K562 (cell line): Measurements from ENCODE around the gene LZTR1. TPM values are rescaled to one million over a fixed set of nuclear protein-coding genes. Genes with fewer than 3 reads are reported as not detected.

Experiments used
- ATAC-seq: fragments of 200-7000 bp; cut with Tn5 transposase; 3 replicates; pipeline ENCODE4 v1.9.1; 2020; ENCODE audit warnings: moderate library complexity
- BruUV-seq: library from RNA; stranded (reverse); fragments of 400-500 nt; replicated peaks from 2 replicates; lab custom pipeline; 2021; lab: Mats Ljungman, UMichigan
- CTCF ChIA-PET: fragments of 300-600 bp; formaldehyde crosslinking; extraction: SDS; loops from one replicate; lab custom pipeline; 2021; ENCODE audit warnings: low intra/inter-chr PET ratio; lab: Yijun Ruan, JAX
- POLR2A ChIA-PET: fragments of 300-600, 350-650 bp; sonication (Branson Sonifier 250); formaldehyde crosslinking; extraction: SDS; loops from one replicate; lab custom pipeline; 2021; ENCODE audit warnings: antibody characterized with exemption, inconsistent platforms; lab: Yijun Ruan, JAX
- DNase-seq, 4 experiments: peaks; one replicate each; pipeline versions ENCODE4 v3.0.0 to v3.0.0-alpha.2; 2011 to 2018; ENCODE audit warnings: low spot score in 3 of 4, mixed read lengths in 3 of 4; ENCODE audit errors: extremely low read depth in 1 of 4
- FAIRE-seq: peaks from 2 replicates; lab custom pipeline; 2011; peaks lifted over from hg19 to GRCh38; lab: Jason Lieb, UNC
- H2AFZ ChIP-seq: 2 replicates; pipeline ENCODE4 v1.6.0; 2011; ENCODE audit warnings: low read depth, low read length, control low read depth, inconsistent platforms
- H3K27ac ChIP-seq: fragments of 200-600 bp; 3 replicates; pipeline ENCODE4 v1.8.0; 2011; ENCODE audit warnings: low read depth, mild to moderate bottlenecking, control low read depth, inconsistent platforms, low read length, moderate library complexity, mixed read lengths; ENCODE audit errors: extremely low read depth
- H3K27me3 ChIP-seq, 2 experiments: fragments of 300-600 bp in 1 of 2; 2 replicates in 1 of 2; 3 replicates in 1 of 2; pipeline versions ENCODE4 v1.6.0 to v1.8.0; 2011; ENCODE audit warnings: inconsistent platforms in 2 of 2, low read length in 2 of 2, mild to moderate bottlenecking in 1 of 2, mixed read lengths in 1 of 2, moderate library complexity in 1 of 2; ENCODE audit not compliant: control insufficient read depth in 2 of 2, insufficient read depth in 2 of 2
- H3K36me3 ChIP-seq: fragments of 300-600 bp; 3 replicates; pipeline ENCODE4 v1.8.0; 2011; ENCODE audit warnings: mild to moderate bottlenecking, low read length, inconsistent platforms; ENCODE audit not compliant: control insufficient read depth, insufficient read depth
- H3K4me1 ChIP-seq, 2 experiments: fragments of 200-600 bp in 1 of 2; replicated peaks in 1 of 2; 2 replicates in 1 of 2; 3 replicates in 1 of 2; pipeline versions ENCODE4 v1.5.1 to v1.8.0; 2011; ENCODE audit warnings: inconsistent platforms in 2 of 2, low read length in 2 of 2, mild to moderate bottlenecking in 1 of 2, mixed read lengths in 1 of 2, moderate library complexity in 1 of 2; ENCODE audit not compliant: control insufficient read depth in 2 of 2, insufficient read depth in 2 of 2
- H3K4me2 ChIP-seq: 2 replicates; pipeline ENCODE4 v1.6.1; 2011; ENCODE audit warnings: low read length, control low read depth, inconsistent platforms, mixed read lengths; ENCODE audit not compliant: insufficient read depth
- H3K4me3 ChIP-seq: fragments of 200-600 bp; sonication (generic), shearing (Covaris generic); 2 replicates; pipeline ENCODE4 v1.5.1; 2016; ENCODE audit warnings: control low read depth, inconsistent platforms
- H3K79me2 ChIP-seq: fragments of 200-600 bp; 3 replicates; pipeline ENCODE4 v1.8.0; 2011; ENCODE audit warnings: low read length, inconsistent platforms; ENCODE audit not compliant: control insufficient read depth, insufficient read depth
- H3K9ac ChIP-seq, 2 experiments: 2 replicates each; pipeline versions ENCODE4 v1.6.0 to v1.6.1; 2011; ENCODE audit warnings: low read depth in 2 of 2, low read length in 2 of 2, control low read depth in 1 of 2, inconsistent platforms in 1 of 2, mild to moderate bottlenecking in 1 of 2, mixed read lengths in 1 of 2; ENCODE audit not compliant: insufficient read depth in 1 of 2
- H3K9me1 ChIP-seq: one replicate; pipeline ENCODE4 v1.6.0; 2011; ENCODE audit warnings: inconsistent platforms, mild to moderate bottlenecking, low read length, moderate library complexity; ENCODE audit not compliant: control insufficient read depth, insufficient read depth
- H3K9me3 ChIP-seq: replicated peaks from 2 replicates; pipeline ENCODE4 v1.5.1; 2011; ENCODE audit warnings: low read depth, low read length, inconsistent platforms; ENCODE audit not compliant: control insufficient read depth, insufficient read depth
- H4K20me1 ChIP-seq: replicated peaks from 2 replicates; pipeline ENCODE4 v1.6.1; 2011; ENCODE audit warnings: low read length, inconsistent platforms, mixed read lengths; ENCODE audit not compliant: control insufficient read depth, insufficient read depth
- MAZ ChIP-seq, 2 experiments: fragments of 450-650 bp in 1 of 2; sonication (generic) in 1 of 2; formaldehyde crosslinking; IDR thresholded peaks in 1 of 2; conservative IDR thresholded peaks in 1 of 2; 2 replicates each; pipeline versions ENCODE4 v1.4.0 to v1.5.0; 2020; ENCODE audit warnings: mild to moderate bottlenecking in 1 of 2, missing genetic modification reagents in 1 of 2
- MCM5 ChIP-seq: fragments of 450-650 bp; IDR thresholded peaks from 2 replicates; pipeline ENCODE4 v1.6.1; 2016; ENCODE audit warnings: low read depth
- NFIX ChIP-seq: fragments of 250-450 bp; sonication (Bioruptor Pico); IDR thresholded peaks from 2 replicates; pipeline ENCODE4 v1.4.0; 2020; ENCODE audit warnings: low read depth, mild to moderate bottlenecking, moderate library complexity
- SRSF3 ChIP-seq: fragments of 200-400 bp; formaldehyde crosslinking; IDR thresholded peaks from 2 replicates; pipeline ENCODE4 v1.6.1; 2016; ENCODE audit warnings: mild to moderate bottlenecking, low read length, moderate library complexity; ENCODE audit not compliant: insufficient read depth
- ZNF212 ChIP-seq: fragments of 450-650 bp; formaldehyde crosslinking; IDR thresholded peaks from 2 replicates; pipeline ENCODE4 v1.4.0; 2020; ENCODE audit warnings: mild to moderate bottlenecking
- ZNF583 ChIP-seq: fragments of 250-450 bp; sonication (Bioruptor Pico); IDR thresholded peaks from 2 replicates; pipeline ENCODE4 v1.4.0; 2020
- WGBS: fragments of 100-300 bp; shearing (Covaris generic); methylation state at CpG from one replicate; pipeline ENCODE4 v1.1.6; 2016; ENCODE audit warnings: low coverage, mixed read lengths; ENCODE audit not compliant: insufficient coverage; ENCODE audit errors: missing lambda C conversion rate; 5-methylcytosine and 5-hydroxymethylcytosine counted together
- in situ Hi-C: fragments of 300-500 bp; cut with MboI; formaldehyde crosslinking; loops from 4 replicates; pipeline ENCODE4 v1.15.0; 2018; ENCODE audit warnings: inconsistent platforms, mixed read lengths
- intact Hi-C: fragments of 100-400 bp; cut with micrococcal nuclease; formaldehyde crosslinking; loops from 2 replicates; pipeline ENCODE4 v1.14.2; 2022
- polyA plus RNA-seq, 8 experiments: library from polyadenylated mRNA; depleted of rRNA in 4 of 8; stranded (reverse) in 5 of 8; unstranded in 3 of 8; fragments of >200 nt; fragmentation: Nextera tagmentation in 2 of 8; fragmentation: Illumina TruSeq in 1 of 8; extraction: Ambion mirVana in 2 of 8; extraction: Trizol in 1 of 8; gene quantifications; 2 replicates each; pipeline versions ENCODE4 v1.2.1 to v1.2.3, GENCODE V29; 2011 to 2014; ENCODE audit warnings: inconsistent platforms in 1 of 8, missing spikeins in 1 of 8
- total RNA-seq, 7 experiments: library from RNA; depleted of rRNA in 6 of 7; stranded (reverse); fragments of >200 nt in 6 of 7; fragmentation: Illumina TruSeq in 2 of 7; extraction: Trizol in 2 of 7; gene quantifications; 2 replicates each; pipeline versions ENCODE4 v1.2.1 to v1.2.3, GENCODE V29; 2011 to 2021; ENCODE audit warnings: low replicate concordance in 1 of 7
- TF ChIP-seq, protein P1 (sequence below), 2 experiments: fragments of 450-650 bp; formaldehyde crosslinking in 1 of 2; IDR thresholded peaks; 2 replicates each; pipeline versions ENCODE4 v1.4.0 to v1.6.1; 2014 to 2020; ENCODE audit warnings: mild to moderate bottlenecking in 2 of 2, borderline replicate concordance in 1 of 2, low read depth in 1 of 2
- TF ChIP-seq, protein P2 (sequence below), 2 experiments: fragments of 450-650 bp in 1 of 2; sonication (generic) in 1 of 2; formaldehyde crosslinking; conservative IDR thresholded peaks; 2 replicates each; pipeline versions ENCODE4 v1.4.0 to v1.8.1; 2020 to 2022; ENCODE audit warnings: mild to moderate bottlenecking in 1 of 2, missing genetic modification reagents in 1 of 2

Gene LZTR1
- total and polyA plus RNA-seq, 9 of the 15 experiments (the other 6 are each of a cell fraction or from before 2014, with no cell fraction given): 2.2 to 135 (median 63.0) TPM

DNA sequence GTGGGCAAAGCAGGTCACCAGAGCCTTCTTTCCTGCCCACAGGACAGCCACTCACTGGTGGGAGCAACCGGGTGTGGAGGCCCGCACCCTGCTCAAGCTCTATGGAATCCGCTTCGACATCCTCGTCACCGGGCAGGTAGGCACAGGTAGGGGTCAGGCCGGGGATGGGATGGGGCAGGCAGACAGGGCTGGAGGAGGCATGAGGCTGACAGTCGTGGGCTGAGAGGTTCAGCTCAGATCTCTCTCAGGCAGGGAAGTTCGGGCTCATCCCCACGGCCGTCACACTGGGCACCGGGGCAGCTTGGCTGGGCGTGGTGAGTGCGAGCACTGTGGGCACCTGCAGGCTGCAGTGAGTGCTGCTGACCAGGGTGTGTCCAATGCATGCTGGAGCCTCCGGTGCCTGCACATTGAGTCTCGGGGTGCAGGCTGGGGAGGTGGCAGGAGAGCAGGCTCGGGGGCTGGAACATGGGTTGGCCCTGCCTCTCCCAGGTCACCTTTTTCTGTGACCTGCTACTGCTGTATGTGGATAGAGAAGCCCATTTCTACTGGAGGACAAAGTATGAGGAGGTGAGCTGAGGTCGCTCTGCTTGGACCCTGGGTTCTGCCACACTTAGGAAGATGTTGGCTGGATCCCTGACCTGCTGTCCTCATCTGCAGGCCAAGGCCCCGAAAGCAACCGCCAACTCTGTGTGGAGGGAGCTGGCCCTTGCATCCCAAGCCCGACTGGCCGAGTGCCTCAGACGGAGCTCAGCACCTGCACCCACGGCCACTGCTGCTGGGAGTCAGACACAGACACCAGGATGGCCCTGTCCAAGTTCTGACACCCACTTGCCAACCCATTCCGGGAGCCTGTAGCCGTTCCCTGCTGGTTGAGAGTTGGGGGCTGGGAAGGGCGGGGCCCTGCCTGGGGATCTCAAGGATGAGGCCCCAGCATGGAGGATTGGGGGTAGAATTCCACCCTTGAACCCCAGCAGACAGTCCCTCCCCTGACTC is 44.0 kb downstream of the LZTR1 start:
- Histone ChIP-seq H4K20me1 (peaks cover 41% of the 10 kb centered on the region), H3K27ac (no peak overlapping the region), H3K4me1 (peaks cover 0 to 52% of the 10 kb centered on the region in 2 experiments; a peak in 2 of 5 replicates), H3K36me3 (no peaks in the 10 kb centered on the region), H3K79me2 (no peaks in the 10 kb centered on the region), H3K27me3 (peaks cover 37 to 61% of the 10 kb centered on the region in 2 experiments; a peak in 4 of 5 replicates), H3K9me1 (peaks cover 4% of the 10 kb centered on the region), H3K4me2 (no peak overlapping the region), H3K9me3 (no peaks in the 10 kb centered on the region), H2AFZ (no peak overlapping the region), H3K9ac (peak overlapping the region in 1 of 2 experiments; percentile 71; a peak in 2 of 4 replicates), H3K4me3 (no peak overlapping the region)
- ChIA-PET CTCF (no interaction called here), POLR2A (interaction anchor here (0.5 to 10.2 kb wide), 6 partner anchors 8 to 79 kb away, joined by 4 to 120 read pairs (median 20); partner anchors contain the start of genes LRRC74B, P2RX6 and THAP7)
- FAIRE-seq (no peak), DNase-seq (peak in 2 of 4 experiments; percentile 63 to 64), ATAC-seq (no peak)
- intact Hi-C loops (no loop called here), in situ Hi-C loops (no loop called here)
- WGBS: 32% methylated on average over 27 of the region's 27 CpGs
- BruUV-seq: no TSS peak
- peak; percentile 69; the same call in 1 of the 2 replicates for TF ChIP-seq ZNF583 (CRISPR knock-in tag)
- TF ChIP-seq, protein P1, sequence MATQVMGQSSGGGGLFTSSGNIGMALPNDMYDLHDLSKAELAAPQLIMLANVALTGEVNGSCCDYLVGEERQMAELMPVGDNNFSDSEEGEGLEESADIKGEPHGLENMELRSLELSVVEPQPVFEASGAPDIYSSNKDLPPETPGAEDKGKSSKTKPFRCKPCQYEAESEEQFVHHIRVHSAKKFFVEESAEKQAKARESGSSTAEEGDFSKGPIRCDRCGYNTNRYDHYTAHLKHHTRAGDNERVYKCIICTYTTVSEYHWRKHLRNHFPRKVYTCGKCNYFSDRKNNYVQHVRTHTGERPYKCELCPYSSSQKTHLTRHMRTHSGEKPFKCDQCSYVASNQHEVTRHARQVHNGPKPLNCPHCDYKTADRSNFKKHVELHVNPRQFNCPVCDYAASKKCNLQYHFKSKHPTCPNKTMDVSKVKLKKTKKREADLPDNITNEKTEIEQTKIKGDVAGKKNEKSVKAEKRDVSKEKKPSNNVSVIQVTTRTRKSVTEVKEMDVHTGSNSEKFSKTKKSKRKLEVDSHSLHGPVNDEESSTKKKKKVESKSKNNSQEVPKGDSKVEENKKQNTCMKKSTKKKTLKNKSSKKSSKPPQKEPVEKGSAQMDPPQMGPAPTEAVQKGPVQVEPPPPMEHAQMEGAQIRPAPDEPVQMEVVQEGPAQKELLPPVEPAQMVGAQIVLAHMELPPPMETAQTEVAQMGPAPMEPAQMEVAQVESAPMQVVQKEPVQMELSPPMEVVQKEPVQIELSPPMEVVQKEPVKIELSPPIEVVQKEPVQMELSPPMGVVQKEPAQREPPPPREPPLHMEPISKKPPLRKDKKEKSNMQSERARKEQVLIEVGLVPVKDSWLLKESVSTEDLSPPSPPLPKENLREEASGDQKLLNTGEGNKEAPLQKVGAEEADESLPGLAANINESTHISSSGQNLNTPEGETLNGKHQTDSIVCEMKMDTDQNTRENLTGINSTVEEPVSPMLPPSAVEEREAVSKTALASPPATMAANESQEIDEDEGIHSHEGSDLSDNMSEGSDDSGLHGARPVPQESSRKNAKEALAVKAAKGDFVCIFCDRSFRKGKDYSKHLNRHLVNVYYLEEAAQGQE (IDR thresholded peaks at IDR 0.05; ENCODE audit: borderline replicate concordance): no peak; the same call in 1 of the 2 replicates
- TF ChIP-seq, protein P1 (CRISPR knock-in tag; IDR thresholded peaks at IDR 0.05; ENCODE audit: low read depth): 0 out of 2 replicates have a peak, but pooled peaks have one; percentile 56
- TF ChIP-seq SRSF3: no peak
- no peak for TF ChIP-seq MCM5
- 0 out of 2 replicates have a peak, but pooled peaks have one; percentile 61 for TF ChIP-seq ZNF212 (CRISPR knock-in tag)
- peak in 1 of 2 experiments; percentile 29; a peak in 1 of 4 replicates for TF ChIP-seq MAZ (CRISPR knock-in tag; conservative IDR thresholded peaks at IDR 0.05 in 1 of 2, IDR thresholded peaks at IDR 0.05 in 1 of 2)
- 0 out of 2 replicates have a peak, but pooled peaks have one; percentile 5 for TF ChIP-seq NFIX (CRISPR knock-in tag)
- TF ChIP-seq, protein P2, sequence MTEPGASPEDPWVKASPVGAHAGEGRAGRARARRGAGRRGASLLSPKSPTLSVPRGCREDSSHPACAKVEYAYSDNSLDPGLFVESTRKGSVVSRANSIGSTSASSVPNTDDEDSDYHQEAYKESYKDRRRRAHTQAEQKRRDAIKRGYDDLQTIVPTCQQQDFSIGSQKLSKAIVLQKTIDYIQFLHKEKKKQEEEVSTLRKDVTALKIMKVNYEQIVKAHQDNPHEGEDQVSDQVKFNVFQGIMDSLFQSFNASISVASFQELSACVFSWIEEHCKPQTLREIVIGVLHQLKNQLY (CRISPR knock-in tag; conservative IDR thresholded peaks at IDR 0.05): peak in 1 of 2 experiments; percentile 70; a peak in 1 of 4 replicates
